ENCODE measurements around the gene CTBP2.

DNA sequence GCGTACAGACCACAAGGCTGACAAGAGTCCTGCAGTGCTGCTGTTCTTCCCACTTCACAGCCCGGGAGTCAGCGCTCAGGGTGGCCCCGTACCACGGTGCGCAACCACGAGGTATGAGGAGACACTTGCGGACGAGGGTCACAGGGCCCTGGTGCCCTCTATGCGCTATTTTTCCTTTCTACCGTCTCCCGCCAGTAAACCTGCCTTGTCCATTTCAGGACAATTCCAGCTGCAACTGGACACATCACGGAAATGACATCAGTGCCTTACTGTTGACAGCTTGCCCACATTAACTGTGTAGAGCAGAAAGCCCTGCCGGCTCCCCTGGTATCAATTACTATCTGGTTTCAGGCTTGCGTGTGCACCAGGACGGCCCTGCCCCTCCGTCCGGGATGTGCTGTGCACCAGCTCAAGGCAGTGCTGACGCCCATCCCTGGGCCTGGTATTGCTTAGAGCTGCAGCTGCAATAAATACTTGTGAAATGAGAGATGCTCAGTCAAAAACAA, 153.4 kb downstream of the CTBP2 start:
- TF ChIP-seq, protein P1, sequence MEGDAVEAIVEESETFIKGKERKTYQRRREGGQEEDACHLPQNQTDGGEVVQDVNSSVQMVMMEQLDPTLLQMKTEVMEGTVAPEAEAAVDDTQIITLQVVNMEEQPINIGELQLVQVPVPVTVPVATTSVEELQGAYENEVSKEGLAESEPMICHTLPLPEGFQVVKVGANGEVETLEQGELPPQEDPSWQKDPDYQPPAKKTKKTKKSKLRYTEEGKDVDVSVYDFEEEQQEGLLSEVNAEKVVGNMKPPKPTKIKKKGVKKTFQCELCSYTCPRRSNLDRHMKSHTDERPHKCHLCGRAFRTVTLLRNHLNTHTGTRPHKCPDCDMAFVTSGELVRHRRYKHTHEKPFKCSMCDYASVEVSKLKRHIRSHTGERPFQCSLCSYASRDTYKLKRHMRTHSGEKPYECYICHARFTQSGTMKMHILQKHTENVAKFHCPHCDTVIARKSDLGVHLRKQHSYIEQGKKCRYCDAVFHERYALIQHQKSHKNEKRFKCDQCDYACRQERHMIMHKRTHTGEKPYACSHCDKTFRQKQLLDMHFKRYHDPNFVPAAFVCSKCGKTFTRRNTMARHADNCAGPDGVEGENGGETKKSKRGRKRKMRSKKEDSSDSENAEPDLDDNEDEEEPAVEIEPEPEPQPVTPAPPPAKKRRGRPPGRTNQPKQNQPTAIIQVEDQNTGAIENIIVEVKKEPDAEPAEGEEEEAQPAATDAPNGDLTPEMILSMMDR (IDR thresholded peaks at IDR 0.05), result no peak
- TF ChIP-seq POLR2AphosphoS5 (IDR thresholded peaks at IDR 0.05) (no peak), POLR2A (IDR thresholded peaks at IDR 0.05) (no peak)

Data from gastroesophageal sphincter (tissue), 3 donors.